Thyroid gland (tissue), 4 donors: Measurements from ENCODE around the gene OVCA2. TPM values are rescaled to one million over a fixed set of nuclear protein-coding genes. Genes with fewer than 3 reads are reported as not detected.

Experiments
- DNase-seq, 2 donors: peaks; one replicate each; pipeline ENCODE4 v3.0.0-alpha.2; 2019
- H3K27ac ChIP-seq, 3 donors: fragments of 200-600 bp; sonication (generic); 1 replicate in 2 of 3; 2 replicates in 1 of 3; pipeline ENCODE4 v1.5.1; 2016 to 2019; ENCODE audit warnings: mild to moderate bottlenecking in 1 of 3, moderate library complexity in 1 of 3
- H3K27me3 ChIP-seq: fragments of 200-600 bp; sonication (generic); one replicate; pipeline ENCODE4 v1.5.1; 2019
- H3K36me3 ChIP-seq, 2 donors: fragments of 200-600 bp; sonication (generic); one replicate each; pipeline ENCODE4 v1.5.1; 2016 to 2019
- H3K4me1 ChIP-seq, 2 donors: fragments of 200-600 bp; sonication (generic); one replicate each; pipeline ENCODE4 v1.5.1; 2017 to 2019
- H3K4me3 ChIP-seq, 3 donors: fragments of 200-600 bp; sonication (generic); replicated peaks in 1 of 3; 1 replicate in 2 of 3; 2 replicates in 1 of 3; pipeline ENCODE4 v1.5.1; 2016; ENCODE audit warnings: mild to moderate bottlenecking in 1 of 3
- H3K9me3 ChIP-seq: fragments of 200-600 bp; sonication (generic); one replicate; pipeline ENCODE4 v1.5.1; 2017
- CTCF ChIP-seq, 6 experiments: fragments of 200-600 bp in 3 of 6; fragments of 450-650 bp in 3 of 6; sonication (generic) in 3 of 6; IDR thresholded peaks; one replicate each; pipeline ENCODE4 v1.5.1; 2016 to 2019; ENCODE audit warnings: antibody characterized with exemption in 6 of 6, mild to moderate bottlenecking in 2 of 6, inconsistent platforms in 1 of 6, moderate library complexity in 1 of 6
- POLR2A ChIP-seq, 2 donors: fragments of 450-650 bp; IDR thresholded peaks; one replicate each; pipeline ENCODE4 v1.6.1; 2017; ENCODE audit warnings: antibody characterized with exemption in 2 of 2, mild to moderate bottlenecking in 2 of 2, moderate library complexity in 1 of 2
- WGBS, 2 donors: methylation state at CpG; one replicate each; pipeline ENCODE4 v1.1.5; 2017; 5-methylcytosine and 5-hydroxymethylcytosine counted together
- intact Hi-C: fragments of 100-400 bp; cut with DNase I; formaldehyde crosslinking; loops from one replicate; pipeline ENCODE4 v1.15.1; 2023
- total RNA-seq, 4 donors: library from RNA; depleted of rRNA; stranded (reverse); fragments of >200 nt; gene quantifications; one replicate each; pipeline ENCODE4 v1.2.3, GENCODE V29; 2016

The OVCA2 gene
- total RNA-seq, 4 donors from 2014 or later = 37.6 to 54.1 (median 47.3) TPM

- Histone ChIP-seq H3K4me1 (peaks cover 26 to 36% of the 10 kb centered on the region in 2 donors), H3K27ac (no peak overlapping the region), H3K9me3 (no peaks in the 10 kb centered on the region), H3K4me3 (peak overlapping the region; percentile 50 to 70 (median 56)), H3K27me3 (no peaks in the 10 kb centered on the region), H3K36me3 (no peaks in the 10 kb centered on the region)
- no peak for TF ChIP-seq CTCF (IDR thresholded peaks at IDR 0.05)
- no peak for TF ChIP-seq POLR2A (IDR thresholded peaks at IDR 0.05)
- intact Hi-C loops = no loop called here
- DNase-seq = peak; percentile 84
- WGBS, 2 donors = 4 to 25% methylated on average over 6 to 26 of the region's 104 CpGs
These were observed 7.8 kb downstream of the OVCA2 start for GRCh38 chr17:2049333-2050299.

GRCh38 chr17:2050300-2051060 lies 8.7 kb downstream of the OVCA2 start:
- intact Hi-C loops = no loop called here
- peak; percentile 61 to 66 for DNase-seq
- Histone ChIP-seq H3K36me3 (no peaks in the 10 kb centered on the region), H3K27ac (no peak overlapping the region), H3K9me3 (no peaks in the 10 kb centered on the region), H3K4me3 (peak overlapping the region in 1 of 3 donors; percentile 37), H3K27me3 (no peaks in the 10 kb centered on the region), H3K4me1 (peaks cover 26 to 44% of the 10 kb centered on the region in 2 donors)
- WGBS, 2 donors = 0% methylated on average over 4 of the region's 88 CpGs; no CpG with 5 or more reads in 1 of the 2 donors
- TF ChIP-seq POLR2A (IDR thresholded peaks at IDR 0.05) (no peak), CTCF (IDR thresholded peaks at IDR 0.05) (no peak)

DNA sequence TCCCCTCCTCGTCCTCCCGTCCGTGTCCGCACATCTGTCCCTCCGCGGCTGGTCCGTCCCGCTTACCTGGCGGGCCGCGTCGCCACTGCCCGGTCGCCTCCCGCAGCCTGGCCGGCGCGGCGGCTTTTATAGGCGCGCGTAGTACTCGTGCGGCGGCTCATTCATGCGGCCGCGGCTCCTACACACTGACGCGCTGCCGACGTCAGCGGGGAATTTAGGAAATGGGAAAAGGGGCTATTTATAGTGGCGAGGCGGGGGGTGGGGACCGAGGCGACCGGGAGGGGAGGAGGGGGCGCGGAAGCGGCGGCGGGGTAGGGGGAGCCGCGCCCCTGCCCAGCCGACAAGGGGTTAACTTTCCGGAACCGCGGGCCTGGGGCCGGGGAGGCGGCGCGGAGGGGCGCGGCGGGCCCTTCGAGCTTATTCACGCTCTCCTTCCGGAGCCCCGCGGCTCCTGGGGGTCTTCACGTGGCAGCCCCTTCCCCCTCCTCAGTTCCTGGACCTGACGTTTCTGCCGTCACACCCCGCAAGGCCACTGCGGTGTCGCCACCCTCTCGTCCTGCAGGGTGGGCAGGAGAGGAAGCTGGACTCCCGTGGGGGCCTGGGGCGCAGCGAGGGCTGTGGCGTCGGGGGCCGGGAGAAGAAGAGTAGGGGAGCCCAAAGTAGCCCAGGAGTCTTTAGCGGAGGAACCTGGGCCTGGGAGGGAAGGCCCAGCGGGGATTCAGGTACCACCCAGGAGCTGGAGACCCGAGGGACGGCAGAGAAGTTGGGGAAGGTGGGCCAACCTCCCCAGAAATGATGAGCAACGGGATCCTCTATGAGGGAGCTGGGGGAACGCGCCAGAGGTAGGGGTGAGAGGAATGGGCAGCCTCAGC lies 9.5 kb downstream of the OVCA2 start:
- Histone ChIP-seq H3K4me1 (peaks cover 26 to 48% of the 10 kb centered on the region in 2 donors), H3K36me3 (no peaks in the 10 kb centered on the region), H3K27me3 (no peaks in the 10 kb centered on the region), H3K27ac (no peak overlapping the region), H3K4me3 (peak overlapping the region in 1 of 3 donors; percentile 37), H3K9me3 (no peaks in the 10 kb centered on the region)
- DNase-seq = no peak
- TF ChIP-seq CTCF (IDR thresholded peaks at IDR 0.05) = no peak
- no peak for TF ChIP-seq POLR2A (IDR thresholded peaks at IDR 0.05)
- WGBS, 2 donors = 13 to 16% methylated on average over 26 to 39 of the region's 81 CpGs
- intact Hi-C loops = no loop called here

- intact Hi-C loops = no loop called here
- no peak for DNase-seq
- no peak for TF ChIP-seq CTCF (IDR thresholded peaks at IDR 0.05)
- TF ChIP-seq POLR2A (IDR thresholded peaks at IDR 0.05) = no peak
- Histone ChIP-seq H3K27ac (no peak overlapping the region), H3K4me3 (no peak overlapping the region), H3K27me3 (no peaks in the 10 kb centered on the region), H3K36me3 (no peaks in the 10 kb centered on the region), H3K4me1 (peaks cover 26 to 55% of the 10 kb centered on the region in 2 donors), H3K9me3 (no peaks in the 10 kb centered on the region)
- WGBS, 2 donors = 48% methylated on average over 14 of the region's 14 CpGs
These were observed 10.2 kb downstream of the OVCA2 start for GRCh38 chr17:2051933-2052559.
